WTC11 (cell line): Measurements from ENCODE around the gene KNDC1. TPM values are rescaled to one million over a fixed set of nuclear protein-coding genes. Genes with fewer than 3 reads are reported as not detected.

Source experiments
- ATAC-seq: fragments of 200-7000 bp; cut with Tn5 transposase; 2 replicates; pipeline ENCODE4 v1.10.0; 2021; ENCODE audit warnings: mild to moderate bottlenecking, moderate library complexity
- CTCF ChIA-PET: fragments of 300-600 bp; sonication (Branson Sonifier 250); formaldehyde crosslinking; loops from one replicate; lab custom pipeline; 2021; ENCODE audit warnings: antibody characterized with exemption; lab: Charles Lee
- POLR2A ChIA-PET: fragments of 350-600 bp; sonication (Branson Sonifier 250); formaldehyde crosslinking; loops from one replicate; lab custom pipeline; 2021; ENCODE audit warnings: antibody characterized with exemption; lab: Charles Lee
- DNase-seq: peaks from one replicate; pipeline ENCODE4 v3.0.0; 2021; ENCODE audit warnings: low spot score
- H3K27ac Mint-ChIP-seq: 2 replicates; pipeline ENCODE4 v1.8.0; 2021; ENCODE audit warnings: mixed read lengths
- H3K27me3 Mint-ChIP-seq: 2 replicates; pipeline ENCODE4 v1.8.0; 2021; ENCODE audit warnings: low read depth, mild to moderate bottlenecking, moderate library complexity, mixed read lengths
- H3K36me3 Mint-ChIP-seq: 2 replicates; pipeline ENCODE4 v1.8.0; 2021; ENCODE audit warnings: mixed read lengths
- H3K4me1 Mint-ChIP-seq: 2 replicates; pipeline ENCODE4 v1.8.0; 2022; ENCODE audit warnings: mixed read lengths
- H3K4me3 Mint-ChIP-seq: 2 replicates; pipeline ENCODE4 v1.8.0; 2021; ENCODE audit warnings: mild to moderate bottlenecking, moderate library complexity, mixed read lengths
- H3K9me3 Mint-ChIP-seq: 2 replicates; pipeline ENCODE4 v1.8.0; 2021; ENCODE audit warnings: mixed read lengths
- AR ChIP-seq: fragments of 250-450 bp; sonication (Bioruptor Pico); IDR thresholded peaks from 2 replicates; pipeline ENCODE4 v1.9.0; 2021; ENCODE audit warnings: mild to moderate bottlenecking
- ATF2 ChIP-seq: sonication (generic); formaldehyde crosslinking; IDR thresholded peaks from 2 replicates; pipeline ENCODE4 v1.8.1; 2022; ENCODE audit warnings: low read depth, missing genetic modification reagents, borderline replicate concordance
- ATF3 ChIP-seq: sonication (generic); formaldehyde crosslinking; conservative IDR thresholded peaks from 2 replicates; pipeline ENCODE4 v1.8.1; 2022; ENCODE audit warnings: mild to moderate bottlenecking, missing genetic modification reagents
- CDX4 ChIP-seq: fragments of 250-450 bp; sonication (Bioruptor Pico); IDR thresholded peaks from 2 replicates; pipeline ENCODE4 v1.9.0; 2021; ENCODE audit warnings: moderate library complexity, mild to moderate bottlenecking, inconsistent platforms, borderline replicate concordance
- CREB1 ChIP-seq: sonication (generic); formaldehyde crosslinking; IDR thresholded peaks from 2 replicates; pipeline ENCODE4 v1.8.0; 2023; ENCODE audit warnings: mild to moderate bottlenecking, missing genetic modification reagents
- E2F1 ChIP-seq: sonication (generic); formaldehyde crosslinking; IDR thresholded peaks from 2 replicates; pipeline ENCODE4 v1.8.0; 2022; ENCODE audit warnings: mild to moderate bottlenecking, missing genetic modification reagents
- ERG ChIP-seq: fragments of 250-450 bp; sonication (Bioruptor Pico); IDR thresholded peaks from 2 replicates; pipeline ENCODE4 v1.8.0; 2021; ENCODE audit warnings: mild to moderate bottlenecking
- FOXJ3 ChIP-seq: sonication (generic); formaldehyde crosslinking; IDR thresholded peaks from 2 replicates; pipeline ENCODE4 v1.9.0; 2021; ENCODE audit warnings: missing genetic modification reagents, mild to moderate bottlenecking, borderline replicate concordance
- FOXP4 ChIP-seq: sonication (generic); formaldehyde crosslinking; IDR thresholded peaks from 2 replicates; pipeline ENCODE4 v1.8.0; 2022; ENCODE audit warnings: mild to moderate bottlenecking, missing genetic modification reagents
- NR1H2 ChIP-seq: sonication (generic); formaldehyde crosslinking; IDR thresholded peaks from 2 replicates; pipeline ENCODE4 v1.9.0; 2021; ENCODE audit warnings: mild to moderate bottlenecking, moderate library complexity, missing genetic modification reagents
- NR3C1 ChIP-seq: sonication (generic); formaldehyde crosslinking; conservative IDR thresholded peaks from 2 replicates; pipeline ENCODE4 v1.8.1; 2023; ENCODE audit warnings: low read depth, mild to moderate bottlenecking, missing genetic modification reagents
- PRDM15 ChIP-seq: sonication (generic); formaldehyde crosslinking; IDR thresholded peaks from 2 replicates; pipeline ENCODE4 v1.8.0; 2022; ENCODE audit warnings: missing genetic modification reagents
- SOX15 ChIP-seq: fragments of 250-450 bp; sonication (Bioruptor Pico); IDR thresholded peaks from 2 replicates; pipeline ENCODE4 v1.9.0; 2021; ENCODE audit warnings: mild to moderate bottlenecking
- TP53 ChIP-seq: sonication (generic); formaldehyde crosslinking; IDR thresholded peaks from 2 replicates; pipeline ENCODE4 v1.8.1; 2023; ENCODE audit warnings: mild to moderate bottlenecking, missing genetic modification reagents
- USF2 ChIP-seq: sonication (generic); formaldehyde crosslinking; IDR thresholded peaks from 2 replicates; pipeline ENCODE4 v1.8.1; 2023; ENCODE audit warnings: mild to moderate bottlenecking, missing genetic modification reagents, moderate library complexity
- ZNF416 ChIP-seq: fragments of 250-450 bp; sonication (Bioruptor Pico); IDR thresholded peaks from 2 replicates; pipeline ENCODE4 v1.9.0; 2021; ENCODE audit warnings: mild to moderate bottlenecking, inconsistent platforms
- ZNF512 ChIP-seq: sonication (generic); formaldehyde crosslinking; IDR thresholded peaks from 2 replicates; pipeline ENCODE4 v1.8.1; 2022; ENCODE audit warnings: missing genetic modification reagents, borderline replicate concordance
- total RNA-seq: library from RNA; stranded (reverse); gene quantifications from 3 replicates; pipeline ENCODE4 v1.2.3, GENCODE V29; 2021

Gene KNDC1
- total RNA-seq, 1 experiment from 2014 or later, result 26.6 TPM

GRCh38 chr10:133123050-133123745, 36.8 kb upstream of the KNDC1 start (continued):
- TF ChIP-seq PRDM15 (CRISPR knock-in tag), result no peak
- TF ChIP-seq ZNF512 (CRISPR knock-in tag), result no peak
- TF ChIP-seq E2F1 (CRISPR knock-in tag), result no peak
- no peak for TF ChIP-seq AR (CRISPR knock-in tag)
- no peak for TF ChIP-seq NR1H2 (CRISPR knock-in tag)
- no peak for TF ChIP-seq ZNF416 (CRISPR knock-in tag)
- no peak for TF ChIP-seq FOXJ3 (CRISPR knock-in tag)
- no peak for TF ChIP-seq CDX4 (CRISPR knock-in tag)

- peak; percentile 7 for DNase-seq
- H3K27ac Mint-ChIP-seq, result no peak overlapping the region
- H3K36me3 Mint-ChIP-seq, result peaks cover 8% of the 10 kb centered on the region
- H3K9me3 Mint-ChIP-seq, result peaks cover 10% of the 10 kb centered on the region
- no peak overlapping the region for H3K4me3 Mint-ChIP-seq
- ChIA-PET POLR2A (no interaction called here), CTCF (interaction anchor here (0.7 to 1.6 kb wide), 11 partner anchors 18 to 273 kb away, joined by 3 to 6 read pairs (median 3); no protein-coding TSS in a partner anchor)
- H3K27me3 Mint-ChIP-seq, result no peaks in the 10 kb centered on the region; the same call in 1 of the 2 replicates
- ATAC-seq, result no peak
- H3K4me1 Mint-ChIP-seq, result no peaks in the 10 kb centered on the region
- TF ChIP-seq ATF2 (CRISPR knock-in tag) (no peak), SOX15 (CRISPR knock-in tag) (no peak), NR3C1 (CRISPR knock-in tag) (no peak), CREB1 (no peak), FOXJ3 (CRISPR knock-in tag) (no peak), FOXP4 (no peak), ZNF416 (CRISPR knock-in tag) (no peak), USF2 (no peak), ERG (CRISPR knock-in tag) (no peak), ATF3 (CRISPR knock-in tag) (no peak), TP53 (CRISPR knock-in tag) (no peak)
Observed at GRCh38 chr10:133123746-133124356, 36.2 kb upstream of the KNDC1 start.
